ENCODE measurements around the gene SCAF1.
A peak's percentile ranks its signal among the peaks of the same experiment; 100 is the strongest.

Gene SCAF1

GRCh38 chr19:49665351-49666119, 23.5 kb downstream of the SCAF1 start, which contains the start of the genes BCL2L12 and IRF3:
BCL2L12 (plus strand) TSS chr19:49665933; CDS start chr19:49666693, 760 bp downstream.
IRF3 (minus strand) TSS chr19:49665857; CDS start chr19:49664838, 1,019 bp downstream.
- TF ChIP-seq CTCF (IDR thresholded peaks at IDR 0.05; ENCODE audit: low read depth, low read length, missing control alignments), result no peak

DNA sequence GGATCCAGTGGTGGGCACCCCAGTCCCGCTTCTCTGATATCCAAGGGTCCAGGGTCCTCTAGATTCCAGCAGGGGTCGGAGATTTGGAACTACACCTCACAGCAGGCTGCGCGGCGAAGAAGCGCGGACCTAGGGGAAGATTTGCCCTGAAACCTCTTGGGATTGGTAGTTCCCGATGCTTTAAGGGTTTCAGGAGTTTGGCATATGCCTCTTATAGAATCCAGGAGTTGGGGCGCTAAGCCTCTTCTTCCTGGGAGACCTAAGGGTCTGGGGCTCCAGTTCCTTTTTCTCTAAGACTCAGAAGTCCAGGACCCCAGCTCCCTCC, 24.1 kb downstream of the SCAF1 start:
- no peak for DNase-seq (ENCODE audit: low read depth)
- in situ Hi-C loops (cut with HindIII; ENCODE audit: low sequenced_read_pairs), result no loop called here
- no peak for TF ChIP-seq CTCF (IDR thresholded peaks at IDR 0.05; ENCODE audit: low read depth, low read length, missing control alignments)
- peak overlapping the region; percentile 73 for H3K4me3 ChIP-seq (ENCODE audit: low read depth, low read length)

More at GRCh38 chr19:49665351-49666119, 23.5 kb downstream of the SCAF1 start, which contains the start of the genes BCL2L12 and IRF3:
- peak; percentile 90 for DNase-seq (ENCODE audit: low read depth)
- in situ Hi-C loops (cut with HindIII; ENCODE audit: low sequenced_read_pairs), result no loop called here
- H3K4me3 ChIP-seq (ENCODE audit: low read depth, low read length), result peak within 1 kb of the TSS; percentile 73

DNA sequence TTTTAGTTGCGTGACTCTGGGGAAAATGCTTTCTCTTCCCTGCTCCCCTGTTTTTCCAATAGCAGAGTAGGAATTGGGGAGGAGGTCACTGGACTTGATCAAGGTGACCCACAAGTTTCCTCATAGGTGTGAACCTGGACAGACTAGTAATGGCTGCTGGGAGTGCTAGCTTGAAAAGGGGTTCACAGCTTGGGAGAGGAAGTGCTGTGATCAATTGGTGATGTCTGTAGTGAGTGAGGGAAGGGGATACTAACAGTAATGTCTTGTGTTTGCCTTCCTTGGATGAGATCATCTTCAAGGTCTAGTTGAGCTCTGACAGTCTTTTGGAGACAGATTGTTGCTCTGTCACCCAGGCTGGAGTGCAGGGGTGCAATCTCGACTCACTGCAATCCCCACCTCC, 25.5 kb downstream of the SCAF1 start:
- TF ChIP-seq CTCF (IDR thresholded peaks at IDR 0.05; ENCODE audit: low read depth, low read length, missing control alignments), result no peak
- DNase-seq (ENCODE audit: low read depth), result no peak
- in situ Hi-C loops (cut with HindIII; ENCODE audit: low sequenced_read_pairs), result no loop called here
- H3K4me3 ChIP-seq (ENCODE audit: low read depth, low read length), result no peak overlapping the region

DNA sequence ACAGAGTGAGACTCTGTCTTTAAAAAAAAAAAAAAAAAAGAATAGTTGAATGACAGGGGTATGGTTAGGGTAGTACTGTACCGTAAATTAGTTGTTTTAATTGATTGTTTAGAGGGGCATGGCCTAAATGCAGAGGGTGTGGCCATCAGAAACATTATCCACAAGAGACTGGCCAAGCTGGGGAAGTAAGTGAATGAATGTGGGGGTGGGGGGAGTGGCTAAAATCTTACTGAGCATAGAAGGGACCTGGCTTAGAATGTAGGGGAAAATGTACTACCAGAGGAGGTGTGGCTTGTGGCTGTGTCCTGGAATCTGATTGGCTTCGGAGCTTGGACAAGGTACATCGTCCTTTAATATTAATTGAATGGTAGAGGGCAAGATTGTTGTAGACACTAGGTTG, 27.5 kb downstream of the SCAF1 start:
- in situ Hi-C loops (cut with HindIII; ENCODE audit: low sequenced_read_pairs), result no loop called here
- DNase-seq (ENCODE audit: low read depth), result no peak
- no peak overlapping the region for H3K4me3 ChIP-seq (ENCODE audit: low read depth, low read length)
- no peak for TF ChIP-seq CTCF (IDR thresholded peaks at IDR 0.05; ENCODE audit: low read depth, low read length, missing control alignments)

GRCh38 chr19:49672131-49672919, 30.3 kb downstream of the SCAF1 start:
- peak overlapping the region; percentile 22 for H3K4me3 ChIP-seq (ENCODE audit: low read depth, low read length)
- peak; percentile 28 for DNase-seq (ENCODE audit: low read depth)
- peak; percentile 96 for TF ChIP-seq CTCF (IDR thresholded peaks at IDR 0.05; ENCODE audit: low read depth, low read length, missing control alignments)
- in situ Hi-C loops (cut with HindIII; ENCODE audit: low sequenced_read_pairs), result no loop called here

DNA sequence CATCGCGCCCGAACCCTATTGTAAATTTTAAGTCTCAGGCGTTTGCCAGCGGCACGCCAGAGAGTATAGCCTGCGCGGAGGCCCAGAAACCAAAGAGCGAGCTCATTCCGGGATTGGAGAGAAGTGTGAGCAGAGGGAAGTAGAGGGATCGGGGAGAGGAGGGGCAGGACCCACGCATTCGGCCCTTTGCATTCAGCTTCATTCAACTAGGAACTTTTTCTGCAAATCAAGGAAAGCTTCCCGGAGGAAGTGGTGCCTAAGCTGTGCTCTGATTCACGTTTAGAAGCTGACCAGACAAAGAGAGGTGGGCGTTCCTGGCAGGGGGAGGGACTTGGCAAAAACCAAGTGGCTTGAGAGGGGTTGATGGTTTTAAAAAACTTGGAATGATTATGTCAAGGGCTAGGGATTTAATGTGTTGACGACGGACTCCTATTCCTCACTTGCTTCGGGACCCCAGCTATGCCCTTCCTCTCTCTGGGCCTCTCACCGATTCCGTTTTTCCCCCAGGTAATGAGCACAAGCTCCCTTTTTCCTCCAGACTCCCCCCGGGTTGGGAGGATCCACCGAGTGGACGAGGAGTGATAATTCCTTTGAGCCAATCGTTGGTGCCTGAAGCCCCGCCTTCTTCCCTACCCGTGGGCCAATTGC, 34.3 kb downstream of the SCAF1 start:
- in situ Hi-C loops (cut with HindIII; ENCODE audit: low sequenced_read_pairs), result no loop called here
- TF ChIP-seq CTCF (IDR thresholded peaks at IDR 0.05; ENCODE audit: low read depth, low read length, missing control alignments), result no peak
- peak overlapping the region; percentile 35 for H3K4me3 ChIP-seq (ENCODE audit: low read depth, low read length)
- DNase-seq (ENCODE audit: low read depth), result peak; percentile 89

Measured in astrocyte of the cerebellum (primary cell).